ENCODE results near the gene PABPC3. TPM values are rescaled to one million over a fixed set of nuclear protein-coding genes. Genes with fewer than 3 reads are reported as not detected.

The PABPC3 gene
- total RNA-seq, 1 experiment from 2014 or later: not detected

DNA sequence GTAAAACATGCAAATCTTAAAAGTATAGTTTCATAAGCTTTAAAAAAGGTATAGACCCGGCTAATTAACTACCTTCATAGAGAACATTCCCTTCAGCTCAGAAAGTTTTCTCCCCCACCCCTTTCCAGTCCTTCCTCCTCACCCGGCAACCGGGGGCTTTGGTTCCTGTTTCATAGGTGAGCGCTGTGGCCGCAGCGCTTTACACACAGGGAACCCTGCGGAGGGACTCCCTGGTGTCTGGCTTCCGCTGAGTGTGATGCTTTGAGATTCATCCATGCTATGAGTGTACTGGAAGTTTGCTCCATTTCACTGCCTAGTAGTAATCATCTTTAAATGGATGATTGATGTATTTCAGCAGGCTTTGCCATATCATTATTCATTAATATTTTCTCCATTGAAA is 26.0 kb upstream of the PABPC3 start:
- no TSS peak for BruUV-seq (replicated peaks)
- intact Hi-C loops (cut with micrococcal nuclease; ENCODE audit: unreplicated experiment): no loop called here
- H3K4me3 ChIP-seq (ENCODE audit: low read depth, low read length, poor library complexity, severe bottlenecking): peak overlapping the region; percentile 6
- no peaks in the 10 kb centered on the region for H3K27me3 ChIP-seq (replicated peaks; ENCODE audit: insufficient read depth, low read depth, low read length, poor library complexity)
- TF ChIP-seq, protein P1, sequence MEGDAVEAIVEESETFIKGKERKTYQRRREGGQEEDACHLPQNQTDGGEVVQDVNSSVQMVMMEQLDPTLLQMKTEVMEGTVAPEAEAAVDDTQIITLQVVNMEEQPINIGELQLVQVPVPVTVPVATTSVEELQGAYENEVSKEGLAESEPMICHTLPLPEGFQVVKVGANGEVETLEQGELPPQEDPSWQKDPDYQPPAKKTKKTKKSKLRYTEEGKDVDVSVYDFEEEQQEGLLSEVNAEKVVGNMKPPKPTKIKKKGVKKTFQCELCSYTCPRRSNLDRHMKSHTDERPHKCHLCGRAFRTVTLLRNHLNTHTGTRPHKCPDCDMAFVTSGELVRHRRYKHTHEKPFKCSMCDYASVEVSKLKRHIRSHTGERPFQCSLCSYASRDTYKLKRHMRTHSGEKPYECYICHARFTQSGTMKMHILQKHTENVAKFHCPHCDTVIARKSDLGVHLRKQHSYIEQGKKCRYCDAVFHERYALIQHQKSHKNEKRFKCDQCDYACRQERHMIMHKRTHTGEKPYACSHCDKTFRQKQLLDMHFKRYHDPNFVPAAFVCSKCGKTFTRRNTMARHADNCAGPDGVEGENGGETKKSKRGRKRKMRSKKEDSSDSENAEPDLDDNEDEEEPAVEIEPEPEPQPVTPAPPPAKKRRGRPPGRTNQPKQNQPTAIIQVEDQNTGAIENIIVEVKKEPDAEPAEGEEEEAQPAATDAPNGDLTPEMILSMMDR (conservative IDR thresholded peaks at IDR 0.05; ENCODE audit: low read depth, low read length): no peak
- no peak for TF ChIP-seq EZH2 (IDR thresholded peaks at IDR 0.05; ENCODE audit: borderline replicate concordance, low read depth, low read length, poor library complexity, severe bottlenecking)
- peaks cover 21% of the 10 kb centered on the region for H3K4me1 ChIP-seq (ENCODE audit: insufficient read depth, low read length, poor library complexity, severe bottlenecking)
- ChIA-PET CTCF (interaction anchor here (1.4 kb wide), 1 partner anchor 16 kb away, joined by 4 read pairs; no protein-coding TSS in a partner anchor), POLR2A (ENCODE audit: low non-redundant PET) (no interaction called here)
- H3K27ac ChIP-seq (ENCODE audit: low read depth, low read length, poor library complexity, severe bottlenecking): peak overlapping the region; percentile 10
- H3K36me3 ChIP-seq (ENCODE audit: insufficient read depth, low read length, poor library complexity, severe bottlenecking): no peaks in the 10 kb centered on the region
- H3K9me3 ChIP-seq (ENCODE audit: low read depth, low read length, poor library complexity, severe bottlenecking): no peaks in the 10 kb centered on the region
- peak; percentile 85 for DNase-seq (ENCODE audit: low spot score)

DNA sequence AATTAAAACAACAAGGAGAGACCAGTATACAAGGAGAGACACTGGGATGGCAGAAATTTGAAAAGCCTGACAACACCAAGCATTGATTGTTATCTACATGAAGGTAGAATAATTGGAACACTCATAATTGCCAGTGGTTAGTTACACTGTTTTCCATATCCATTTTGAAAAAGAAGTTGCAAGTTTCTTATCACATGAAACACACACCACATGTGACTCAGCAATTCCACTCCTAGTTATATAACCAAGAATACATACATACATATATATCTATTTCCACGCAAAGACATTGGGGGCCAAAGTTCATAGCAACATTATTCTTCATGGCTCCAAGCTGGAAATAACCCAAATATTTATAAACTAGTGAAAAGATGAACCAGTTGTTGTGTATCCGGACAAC is 15.2 kb upstream of the PABPC3 start:
- BruUV-seq (replicated peaks): no TSS peak
- intact Hi-C loops (cut with micrococcal nuclease; ENCODE audit: unreplicated experiment): loop anchor here (10.0 kb wide), 1 partner anchor 294 kb away; the partner anchor contains the start of gene ATP8A2
- no peaks in the 10 kb centered on the region for H3K27me3 ChIP-seq (replicated peaks; ENCODE audit: insufficient read depth, low read depth, low read length, poor library complexity)
- H3K4me1 ChIP-seq (ENCODE audit: insufficient read depth, low read length, poor library complexity, severe bottlenecking): no peaks in the 10 kb centered on the region
- no peak for DNase-seq (ENCODE audit: low spot score)
- ChIA-PET POLR2A (ENCODE audit: low non-redundant PET) (no interaction called here), CTCF (no interaction called here)
- H3K9me3 ChIP-seq (ENCODE audit: low read depth, low read length, poor library complexity, severe bottlenecking): no peaks in the 10 kb centered on the region
- no peak overlapping the region for H3K4me3 ChIP-seq (ENCODE audit: low read depth, low read length, poor library complexity, severe bottlenecking)
- TF ChIP-seq, protein P1 (conservative IDR thresholded peaks at IDR 0.05; ENCODE audit: low read depth, low read length): no peak
- TF ChIP-seq EZH2 (IDR thresholded peaks at IDR 0.05; ENCODE audit: borderline replicate concordance, low read depth, low read length, poor library complexity, severe bottlenecking): no peak
- no peak overlapping the region for H3K27ac ChIP-seq (ENCODE audit: low read depth, low read length, poor library complexity, severe bottlenecking)
- H3K36me3 ChIP-seq (ENCODE audit: insufficient read depth, low read length, poor library complexity, severe bottlenecking): no peaks in the 10 kb centered on the region

DNA sequence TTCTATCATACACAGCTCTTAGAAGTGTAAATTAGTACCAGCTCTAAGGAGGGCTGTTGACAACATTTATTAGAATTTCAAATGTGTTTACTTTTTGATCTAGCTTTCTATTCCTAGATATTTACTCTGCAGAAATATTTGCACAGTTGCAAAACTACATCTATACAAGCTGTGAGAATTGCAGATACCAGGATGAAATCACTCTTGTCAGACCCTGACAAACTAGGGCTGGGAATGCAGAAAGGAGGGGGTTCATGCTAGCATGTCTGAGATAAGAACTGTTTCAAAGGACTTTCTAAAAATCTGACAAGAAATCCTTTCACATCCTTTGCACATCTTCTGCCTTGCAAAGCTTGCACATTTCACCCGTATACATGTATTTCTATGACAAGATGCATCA is 11.8 kb upstream of the PABPC3 start:
- Histone ChIP-seq H3K9me3 (ENCODE audit: low read depth, low read length, poor library complexity, severe bottlenecking) (no peaks in the 10 kb centered on the region), H3K27me3 (replicated peaks; ENCODE audit: insufficient read depth, low read depth, low read length, poor library complexity) (no peaks in the 10 kb centered on the region), H3K4me1 (ENCODE audit: insufficient read depth, low read length, poor library complexity, severe bottlenecking) (no peaks in the 10 kb centered on the region), H3K27ac (ENCODE audit: low read depth, low read length, poor library complexity, severe bottlenecking) (no peak overlapping the region), H3K36me3 (ENCODE audit: insufficient read depth, low read length, poor library complexity, severe bottlenecking) (no peaks in the 10 kb centered on the region), H3K4me3 (ENCODE audit: low read depth, low read length, poor library complexity, severe bottlenecking) (no peak overlapping the region)
- ChIA-PET POLR2A (ENCODE audit: low non-redundant PET) (no interaction called here), CTCF (no interaction called here)
- no peak for DNase-seq (ENCODE audit: low spot score)
- BruUV-seq (replicated peaks): no TSS peak
- intact Hi-C loops (cut with micrococcal nuclease; ENCODE audit: unreplicated experiment): loop anchor here (10.0 kb wide), 1 partner anchor 291 kb away; the partner anchor contains the start of gene ATP8A2
- TF ChIP-seq, protein P1 (conservative IDR thresholded peaks at IDR 0.05; ENCODE audit: low read depth, low read length): no peak
- TF ChIP-seq EZH2 (IDR thresholded peaks at IDR 0.05; ENCODE audit: borderline replicate concordance, low read depth, low read length, poor library complexity, severe bottlenecking): no peak
